GM21723 (cell line): Measurements from ENCODE around the gene CARD10.
"Not testable (repeated sequence)": the region's sequence is repeated elsewhere in the genome, so short reads cannot be mapped to it uniquely, and the experiment has no call there.

Source experiments
- ATAC-seq: cut with Tn5 transposase; IDR thresholded peaks from one replicate; pipeline ENCODE4 v1.9.1; 2021; ENCODE audit warnings: mild to moderate bottlenecking, moderate library complexity; ENCODE audit not compliant: unreplicated experiment

CARD10 gene

GRCh38 chr22:37471727-37472417 lies 47.3 kb downstream of the CARD10 start:
- no peak for ATAC-seq

- no peak for ATAC-seq
Measured at GRCh38 chr22:37470087-37470445, 49.1 kb downstream of the CARD10 start.

GRCh38 chr22:37469416-37470086 lies 49.7 kb downstream of the CARD10 start:
- no peak for ATAC-seq

GRCh38 chr22:37468201-37468695 lies 51.0 kb downstream of the CARD10 start:
- ATAC-seq: not testable (repeated sequence)

- no peak for ATAC-seq
Measured at GRCh38 chr22:37467391-37467955, 51.7 kb downstream of the CARD10 start.

GRCh38 chr22:37464181-37464580 lies 55.0 kb downstream of the CARD10 start:
- ATAC-seq: no peak

GRCh38 chr22:37462983-37463382 lies 56.2 kb downstream of the CARD10 start:
- no peak for ATAC-seq

GRCh38 chr22:37462436-37462835 lies 56.8 kb downstream of the CARD10 start:
- no peak for ATAC-seq

GRCh38 chr22:37461961-37462360 lies 57.3 kb downstream of the CARD10 start:
- no peak for ATAC-seq

- ATAC-seq: no peak
Measured at GRCh38 chr22:37460684-37461083, 58.5 kb downstream of the CARD10 start.

GRCh38 chr22:37459206-37459605 lies 60.0 kb downstream of the CARD10 start:
- ATAC-seq: no peak

GRCh38 chr22:37457093-37457893 lies 61.9 kb downstream of the CARD10 start:
- no peak for ATAC-seq

GRCh38 chr22:37456346-37456745 lies 62.9 kb downstream of the CARD10 start:
- no peak for ATAC-seq

GRCh38 chr22:37455896-37456295 lies 63.3 kb downstream of the CARD10 start:
- ATAC-seq: no peak

GRCh38 chr22:37454857-37455686 lies 64.1 kb downstream of the CARD10 start:
- no peak for ATAC-seq

- no peak for ATAC-seq
Measured at GRCh38 chr22:37453696-37454095, 65.5 kb downstream of the CARD10 start.

GRCh38 chr22:37451218-37451617 lies 68.0 kb downstream of the CARD10 start:
- no peak for ATAC-seq

GRCh38 chr22:37449331-37450001 lies 69.7 kb downstream of the CARD10 start:
- ATAC-seq: no peak

GRCh38 chr22:37448516-37449127 lies 70.6 kb downstream of the CARD10 start:
- no peak for ATAC-seq
